ENCODE measurements around the gene SNHG17. TPM values are rescaled to one million over a fixed set of nuclear protein-coding genes. Genes with fewer than 3 reads are reported as not detected.
"Not testable (repeated sequence)": the region's sequence is repeated elsewhere in the genome, so short reads cannot be mapped to it uniquely, and the experiment has no call there.

The SNHG17 gene
- total RNA-seq, 1 donor from 2014 or later = 15.2 TPM

GRCh38 chr20:38447931-38448675 lies 13.0 kb upstream of the SNHG17 start:
- DNase-seq = no peak

- no peak for DNase-seq
Measured at GRCh38 chr20:38447251-38447661, 12.1 kb upstream of the SNHG17 start.

GRCh38 chr20:38446441-38447209 lies 11.5 kb upstream of the SNHG17 start:
- peak; percentile 72 for DNase-seq

GRCh38 chr20:38445901-38446425 lies 10.8 kb upstream of the SNHG17 start:
- DNase-seq = no peak

GRCh38 chr20:38445381-38445796 lies 10.3 kb upstream of the SNHG17 start:
- no peak for DNase-seq

- no peak for DNase-seq
Measured at GRCh38 chr20:38441916-38442315, 6.8 kb upstream of the SNHG17 start.

- DNase-seq = not testable (repeated sequence)
Measured at GRCh38 chr20:38441110-38441509, 6.0 kb upstream of the SNHG17 start.

GRCh38 chr20:38437796-38438195 lies 2.7 kb upstream of the SNHG17 start:
- DNase-seq = no peak

GRCh38 chr20:38435555-38435939 lies 419 bp upstream of the SNHG17 start:
- no peak for DNase-seq

- no peak for DNase-seq
Measured at GRCh38 chr20:38434301-38434741, 807 bp downstream of the SNHG17 start.

- no peak for DNase-seq
Measured at GRCh38 chr20:38433304-38433972, 1.7 kb downstream of the SNHG17 start.

- not testable (repeated sequence) for DNase-seq
Measured at GRCh38 chr20:38432870-38433269, 2.3 kb downstream of the SNHG17 start.

- no peak for DNase-seq
Measured at GRCh38 chr20:38432292-38432691, 2.8 kb downstream of the SNHG17 start.

GRCh38 chr20:38430679-38431325 lies 4.3 kb downstream of the SNHG17 start:
- DNase-seq = no peak

- no peak for DNase-seq
Measured at GRCh38 chr20:38429301-38429700, 5.8 kb downstream of the SNHG17 start.

- no peak for DNase-seq
Measured at GRCh38 chr20:38428800-38429199, 6.3 kb downstream of the SNHG17 start.

- no peak for DNase-seq
Measured at GRCh38 chr20:38427655-38428023, 7.5 kb downstream of the SNHG17 start.

- no peak for DNase-seq
Measured at GRCh38 chr20:38426006-38426897, 8.9 kb downstream of the SNHG17 start.

- DNase-seq = no peak
Measured at GRCh38 chr20:38424401-38424800, 10.7 kb downstream of the SNHG17 start.

GRCh38 chr20:38423541-38423940 lies 11.6 kb downstream of the SNHG17 start:
- no peak for DNase-seq

GRCh38 chr20:38421915-38422314 lies 13.2 kb downstream of the SNHG17 start:
- no peak for DNase-seq
